ENCODE data around the gene MEGF11.

The MEGF11 gene

GRCh38 chr15:65914981-65915925, 338.3 kb downstream of the MEGF11 start:
- CTCF ChIA-PET, result no interaction called here
- Mint-ChIP-seq H3K27ac (no peak overlapping the region), H3K36me3 (no peaks in the 10 kb centered on the region), H3K4me1 (peaks cover 9% of the 10 kb centered on the region), H3K27me3 (no peaks in the 10 kb centered on the region), H3K4me3 (no peak overlapping the region), H3K9me3 (no peaks in the 10 kb centered on the region)
- no peak for DNase-seq

GRCh38 chr15:65914386-65914785, 339.2 kb downstream of the MEGF11 start:
- Mint-ChIP-seq H3K27ac (no peak overlapping the region), H3K4me1 (peaks cover 9% of the 10 kb centered on the region), H3K27me3 (no peaks in the 10 kb centered on the region), H3K9me3 (no peaks in the 10 kb centered on the region), H3K4me3 (no peak overlapping the region), H3K36me3 (no peaks in the 10 kb centered on the region)
- no peak for DNase-seq
- CTCF ChIA-PET, result no interaction called here

GRCh38 chr15:65913631-65914199, 339.8 kb downstream of the MEGF11 start:
- CTCF ChIA-PET, result interaction anchor here (1.3 kb wide), 1 partner anchor 10 kb away, joined by 3 read pairs; no protein-coding TSS in a partner anchor
- H3K36me3 Mint-ChIP-seq, result no peaks in the 10 kb centered on the region
- H3K9me3 Mint-ChIP-seq, result no peaks in the 10 kb centered on the region
- H3K27me3 Mint-ChIP-seq, result no peaks in the 10 kb centered on the region
- peaks cover 9% of the 10 kb centered on the region for H3K4me1 Mint-ChIP-seq
- no peak overlapping the region for H3K27ac Mint-ChIP-seq
- DNase-seq, result no peak
- no peak overlapping the region for H3K4me3 Mint-ChIP-seq

GRCh38 chr15:65912235-65912634, 341.3 kb downstream of the MEGF11 start:
- CTCF ChIA-PET, result no interaction called here
- DNase-seq, result no peak
- no peak overlapping the region for H3K27ac Mint-ChIP-seq
- no peak overlapping the region for H3K4me3 Mint-ChIP-seq
- peaks cover 5% of the 10 kb centered on the region for H3K4me1 Mint-ChIP-seq
- H3K9me3 Mint-ChIP-seq, result no peaks in the 10 kb centered on the region
- H3K36me3 Mint-ChIP-seq, result no peaks in the 10 kb centered on the region
- no peaks in the 10 kb centered on the region for H3K27me3 Mint-ChIP-seq

- H3K4me3 Mint-ChIP-seq, result no peak overlapping the region
- H3K27me3 Mint-ChIP-seq, result no peaks in the 10 kb centered on the region
- no peak for DNase-seq
- peaks cover 4% of the 10 kb centered on the region for H3K36me3 Mint-ChIP-seq
- H3K9me3 Mint-ChIP-seq, result no peaks in the 10 kb centered on the region
- H3K4me1 Mint-ChIP-seq, result no peaks in the 10 kb centered on the region
- CTCF ChIA-PET, result interaction anchor here (1.5 kb wide), 1 partner anchor 18 kb away, joined by 6 read pairs; no protein-coding TSS in a partner anchor
- no peak overlapping the region for H3K27ac Mint-ChIP-seq
Measured at GRCh38 chr15:65910341-65910740, 343.2 kb downstream of the MEGF11 start.

GRCh38 chr15:65909831-65910230, 343.7 kb downstream of the MEGF11 start:
- H3K4me1 Mint-ChIP-seq, result no peaks in the 10 kb centered on the region
- no peaks in the 10 kb centered on the region for H3K9me3 Mint-ChIP-seq
- no peak overlapping the region for H3K4me3 Mint-ChIP-seq
- DNase-seq, result no peak
- CTCF ChIA-PET, result interaction anchor here (0.8 to 1.5 kb wide), 2 partner anchors 12 to 19 kb away, joined by 3 to 6 read pairs; no protein-coding TSS in a partner anchor
- H3K27ac Mint-ChIP-seq, result no peak overlapping the region
- H3K36me3 Mint-ChIP-seq, result peaks cover 6% of the 10 kb centered on the region
- no peaks in the 10 kb centered on the region for H3K27me3 Mint-ChIP-seq

- H3K4me1 Mint-ChIP-seq, result no peaks in the 10 kb centered on the region
- H3K27ac Mint-ChIP-seq, result no peak overlapping the region
- no peaks in the 10 kb centered on the region for H3K9me3 Mint-ChIP-seq
- no peaks in the 10 kb centered on the region for H3K27me3 Mint-ChIP-seq
- peaks cover 6% of the 10 kb centered on the region for H3K36me3 Mint-ChIP-seq
- DNase-seq, result no peak
- no peak overlapping the region for H3K4me3 Mint-ChIP-seq
- CTCF ChIA-PET, result interaction anchor here (1.5 kb wide), 1 partner anchor 20 kb away, joined by 6 read pairs; no protein-coding TSS in a partner anchor
Measured at GRCh38 chr15:65908876-65909275, 344.7 kb downstream of the MEGF11 start.

- CTCF ChIA-PET, result interaction anchor here (0.6 to 1.1 kb wide), 2 partner anchors 9 kb away, joined by 3 to 4 read pairs; no protein-coding TSS in a partner anchor
- no peaks in the 10 kb centered on the region for H3K9me3 Mint-ChIP-seq
- H3K27me3 Mint-ChIP-seq, result no peaks in the 10 kb centered on the region
- H3K27ac Mint-ChIP-seq, result no peak overlapping the region
- H3K4me3 Mint-ChIP-seq, result no peak overlapping the region
- no peak for DNase-seq
- peaks cover 4% of the 10 kb centered on the region for H3K4me1 Mint-ChIP-seq
- peaks cover 10% of the 10 kb centered on the region for H3K36me3 Mint-ChIP-seq
Measured at GRCh38 chr15:65907661-65908060, 345.9 kb downstream of the MEGF11 start.

GRCh38 chr15:65906396-65906795, 347.2 kb downstream of the MEGF11 start:
- H3K4me1 Mint-ChIP-seq, result peaks cover 17% of the 10 kb centered on the region
- no peaks in the 10 kb centered on the region for H3K27me3 Mint-ChIP-seq
- no peaks in the 10 kb centered on the region for H3K9me3 Mint-ChIP-seq
- H3K27ac Mint-ChIP-seq, result no peak overlapping the region
- DNase-seq, result no peak
- CTCF ChIA-PET, result no interaction called here
- H3K4me3 Mint-ChIP-seq, result no peak overlapping the region
- H3K36me3 Mint-ChIP-seq, result peaks cover 18% of the 10 kb centered on the region

- Mint-ChIP-seq H3K36me3 (peaks cover 29% of the 10 kb centered on the region), H3K4me1 (peaks cover 23% of the 10 kb centered on the region), H3K27me3 (no peaks in the 10 kb centered on the region), H3K27ac (no peak overlapping the region), H3K4me3 (no peak overlapping the region), H3K9me3 (no peaks in the 10 kb centered on the region)
- no peak for DNase-seq
- CTCF ChIA-PET, result no interaction called here
Measured at GRCh38 chr15:65904301-65904700, 349.2 kb downstream of the MEGF11 start.

- Mint-ChIP-seq H3K4me1 (peaks cover 24% of the 10 kb centered on the region), H3K36me3 (peaks cover 36% of the 10 kb centered on the region), H3K9me3 (no peaks in the 10 kb centered on the region), H3K27ac (no peak overlapping the region), H3K4me3 (no peak overlapping the region), H3K27me3 (no peaks in the 10 kb centered on the region)
- CTCF ChIA-PET, result interaction anchor here (0.8 kb wide), 1 partner anchor 10 kb away, joined by 3 read pairs; no protein-coding TSS in a partner anchor
- DNase-seq, result no peak
Measured at GRCh38 chr15:65903296-65904073, 350.1 kb downstream of the MEGF11 start.

GRCh38 chr15:65902373-65902772, 351.2 kb downstream of the MEGF11 start:
- Mint-ChIP-seq H3K27me3 (no peaks in the 10 kb centered on the region), H3K9me3 (no peaks in the 10 kb centered on the region), H3K27ac (no peak overlapping the region), H3K4me1 (peaks cover 31% of the 10 kb centered on the region), H3K4me3 (no peak overlapping the region), H3K36me3 (peaks cover 42% of the 10 kb centered on the region)
- CTCF ChIA-PET, result interaction anchor here (1.7 kb wide), 1 partner anchor 33 kb away, joined by 8 read pairs; the partner anchor contains the start of gene RAB11A
- no peak for DNase-seq

GRCh38 chr15:65901836-65902235, 351.7 kb downstream of the MEGF11 start:
- Mint-ChIP-seq H3K36me3 (peaks cover 41% of the 10 kb centered on the region), H3K4me1 (peaks cover 31% of the 10 kb centered on the region), H3K27me3 (no peaks in the 10 kb centered on the region), H3K27ac (no peak overlapping the region), H3K4me3 (no peak overlapping the region), H3K9me3 (no peaks in the 10 kb centered on the region)
- CTCF ChIA-PET, result interaction anchor here (1.7 kb wide), 1 partner anchor 33 kb away, joined by 8 read pairs; the partner anchor contains the start of gene RAB11A
- no peak for DNase-seq

- no peak overlapping the region for H3K4me3 Mint-ChIP-seq
- no peaks in the 10 kb centered on the region for H3K9me3 Mint-ChIP-seq
- CTCF ChIA-PET, result interaction anchor here (1.7 kb wide), 1 partner anchor 32 kb away, joined by 8 read pairs; the partner anchor contains the start of gene RAB11A
- no peak for DNase-seq
- peaks cover 43% of the 10 kb centered on the region for H3K36me3 Mint-ChIP-seq
- no peaks in the 10 kb centered on the region for H3K27me3 Mint-ChIP-seq
- peaks cover 31% of the 10 kb centered on the region for H3K4me1 Mint-ChIP-seq
- no peak overlapping the region for H3K27ac Mint-ChIP-seq
Measured at GRCh38 chr15:65901336-65901735, 352.2 kb downstream of the MEGF11 start.
